HepG2 (cell line): ENCODE results near the gene UBE2I. TPM values are rescaled to one million over a fixed set of nuclear protein-coding genes. Genes with fewer than 3 reads are reported as not detected.

ENCODE experiments used
- ATAC-seq: fragments of 200-7000 bp; cut with Tn5 transposase; 3 replicates; pipeline ENCODE4 v1.9.1; 2020; ENCODE audit warnings: mild to moderate bottlenecking, moderate library complexity
- BruUV-seq: library from RNA; stranded (reverse); fragments of 400-500 nt; replicated peaks from 2 replicates; lab custom pipeline; 2021; lab: Mats Ljungman, UMichigan
- CTCF ChIA-PET: fragments of 300-600 bp; formaldehyde crosslinking; extraction: SDS; loops from one replicate; lab custom pipeline; 2021; ENCODE audit warnings: low total read pairs, inconsistent platforms, low intra/inter-chr PET ratio; lab: Yijun Ruan, JAX
- POLR2A ChIA-PET: fragments of 350-600 bp; sonication (Branson Sonifier 250); formaldehyde crosslinking; loops from one replicate; lab custom pipeline; 2020; ENCODE audit warnings: antibody characterized with exemption, inconsistent platforms; lab: Yijun Ruan, JAX
- DNase-seq: peaks from one replicate; pipeline ENCODE4 v3.0.0-alpha.2; 2015; ENCODE audit warnings: low spot score
- FAIRE-seq: peaks from 3 replicates; lab custom pipeline; 2011; peaks lifted over from hg19 to GRCh38; lab: Jason Lieb, UNC
- H2AFZ ChIP-seq: one replicate; pipeline ENCODE4 v1.6.1; 2011; ENCODE audit warnings: low read length, inconsistent platforms
- H3K27ac ChIP-seq: fragments of 300-600 bp; 3 replicates; pipeline ENCODE4 v1.8.0; 2011; ENCODE audit warnings: mixed run types, mild to moderate bottlenecking, mixed read lengths, low read length, inconsistent platforms; ENCODE audit not compliant: insufficient read depth; ENCODE audit errors: extremely low read length
- H3K27me3 ChIP-seq, 2 experiments: fragments of 200-600 bp in 1 of 2; 2 replicates in 1 of 2; 3 replicates in 1 of 2; pipeline versions ENCODE4 v1.6.0 to v1.8.0; 2011; ENCODE audit warnings: low read length in 2 of 2, mild to moderate bottlenecking in 2 of 2, moderate library complexity in 2 of 2, inconsistent platforms in 1 of 2; ENCODE audit not compliant: insufficient read depth in 2 of 2, control insufficient read depth in 1 of 2
- H3K36me3 ChIP-seq, 2 experiments: fragments of 200-600 bp in 1 of 2; replicated peaks in 1 of 2; 2 replicates in 1 of 2; 3 replicates in 1 of 2; pipeline versions ENCODE4 v1.5.1 to v1.8.0; 2011; ENCODE audit warnings: low read length in 2 of 2, inconsistent platforms in 1 of 2; ENCODE audit not compliant: insufficient read depth in 2 of 2, control insufficient read depth in 1 of 2
- H3K4me1 ChIP-seq: 2 replicates; pipeline ENCODE4 v1.5.1; 2012; ENCODE audit warnings: low read length, inconsistent platforms; ENCODE audit not compliant: insufficient read depth
- H3K4me2 ChIP-seq: 2 replicates; pipeline ENCODE4 v1.6.0; 2011; ENCODE audit warnings: low read depth, low read length, inconsistent platforms
- H3K4me3 ChIP-seq, 3 experiments: fragments of 200-600 bp in 1 of 3; sonication (generic), shearing (Covaris generic) in 1 of 3; replicated peaks in 1 of 3; 2 replicates each; pipeline ENCODE4 v1.5.1; 2011 to 2016; ENCODE audit warnings: low read length in 3 of 3, inconsistent platforms in 2 of 3, low read depth in 2 of 3, mild to moderate bottlenecking in 2 of 3, control low read depth in 1 of 3, mixed read lengths in 1 of 3; ENCODE audit not compliant: insufficient read depth in 1 of 3
- H3K79me2 ChIP-seq: one replicate; pipeline ENCODE4 v1.6.1; 2011; ENCODE audit warnings: low read length, inconsistent platforms; ENCODE audit not compliant: insufficient read depth
- H3K9ac ChIP-seq: 2 replicates; pipeline ENCODE4 v1.6.0; 2011; ENCODE audit warnings: mild to moderate bottlenecking, low read depth, low read length, inconsistent platforms; ENCODE audit not compliant: insufficient read depth
- H3K9me3 ChIP-seq: 2 replicates; pipeline ENCODE4 v1.5.1; 2012; ENCODE audit warnings: mild to moderate bottlenecking, low read length
- H4K20me1 ChIP-seq: 2 replicates; pipeline ENCODE4 v1.6.0; 2011; ENCODE audit warnings: inconsistent platforms, mild to moderate bottlenecking, low read length, moderate library complexity; ENCODE audit not compliant: insufficient read depth
- ATAD3A ChIP-seq: sonication (generic); formaldehyde crosslinking; IDR thresholded peaks from 2 replicates; pipeline ENCODE4 v1.4.0; 2020; ENCODE audit warnings: missing genetic modification reagents
- EEA1 ChIP-seq: sonication (generic); formaldehyde crosslinking; IDR thresholded peaks from 2 replicates; pipeline ENCODE4 v1.5.1; 2020; ENCODE audit warnings: mild to moderate bottlenecking, missing genetic modification reagents, borderline replicate concordance
- MED1 ChIP-seq: sonication (generic); formaldehyde crosslinking; IDR thresholded peaks from 2 replicates; pipeline ENCODE4 v1.4.0; 2020; ENCODE audit warnings: missing genetic modification reagents
- MTERF4 ChIP-seq: sonication (generic); formaldehyde crosslinking; IDR thresholded peaks from 2 replicates; pipeline ENCODE4 v1.8.0; 2023; ENCODE audit warnings: mild to moderate bottlenecking, missing genetic modification reagents
- MXI1 ChIP-seq: IDR thresholded peaks from 3 replicates; pipeline ENCODE4 v1.6.1; 2012; ENCODE audit warnings: low read depth, low read length, inconsistent platforms, borderline replicate concordance
- NFATC3 ChIP-seq: sonication (generic); formaldehyde crosslinking; IDR thresholded peaks from 2 replicates; pipeline ENCODE4 v1.5.1; 2020; ENCODE audit warnings: mild to moderate bottlenecking, missing genetic modification reagents
- PHF8 ChIP-seq: sonication (generic); formaldehyde crosslinking; IDR thresholded peaks from 2 replicates; pipeline ENCODE4 v1.5.0; 2020; ENCODE audit warnings: missing genetic modification reagents
- RAD21 ChIP-seq: fragments of 450-650 bp; formaldehyde crosslinking; IDR thresholded peaks from 2 replicates; pipeline ENCODE4 v1.5.0; 2020; ENCODE audit warnings: mild to moderate bottlenecking
- TBP ChIP-seq: sonication (generic); formaldehyde crosslinking; IDR thresholded peaks from 2 replicates; pipeline ENCODE4 v1.5.0; 2020; ENCODE audit warnings: missing genetic modification reagents
- ZNF124 ChIP-seq: sonication (generic); formaldehyde crosslinking; IDR thresholded peaks from 2 replicates; pipeline ENCODE4 v1.4.0; 2020; ENCODE audit warnings: missing genetic modification reagents
- ZNF180 ChIP-seq: sonication (generic); formaldehyde crosslinking; IDR thresholded peaks from 2 replicates; pipeline ENCODE4 v1.4.0; 2020; ENCODE audit warnings: low read depth, missing genetic modification reagents, borderline replicate concordance
- ZNF276 ChIP-seq: sonication (generic); formaldehyde crosslinking; IDR thresholded peaks from 2 replicates; pipeline ENCODE4 v1.4.0; 2020; ENCODE audit warnings: mild to moderate bottlenecking, low read depth, missing genetic modification reagents
- ZNF337 ChIP-seq: sonication (generic); formaldehyde crosslinking; IDR thresholded peaks from 2 replicates; pipeline ENCODE4 v1.5.1; 2020; ENCODE audit warnings: missing genetic modification reagents, low read depth, mild to moderate bottlenecking, borderline replicate concordance
- ZNF382 ChIP-seq: sonication (generic); formaldehyde crosslinking; IDR thresholded peaks from 2 replicates; pipeline ENCODE4 v1.5.0; 2020; ENCODE audit warnings: missing genetic modification reagents, mild to moderate bottlenecking, borderline replicate concordance
- ZNF546 ChIP-seq: sonication (generic); formaldehyde crosslinking; conservative IDR thresholded peaks from 2 replicates; pipeline ENCODE4 v1.8.1; 2023; ENCODE audit warnings: mild to moderate bottlenecking, missing genetic modification reagents
- ZNF589 ChIP-seq: sonication (generic); formaldehyde crosslinking; conservative IDR thresholded peaks from 2 replicates; pipeline ENCODE4 v1.8.0; 2022; ENCODE audit warnings: mild to moderate bottlenecking, moderate library complexity, missing genetic modification reagents
- ZNF720 ChIP-seq: sonication (generic); formaldehyde crosslinking; IDR thresholded peaks from 2 replicates; pipeline ENCODE4 v1.4.0; 2020; ENCODE audit warnings: missing genetic modification reagents
- WGBS: methylation state at CpG from one replicate; pipeline ENCODE4 v1.1.6; 2017; ENCODE audit warnings: low lambda C conversion rate; 5-methylcytosine and 5-hydroxymethylcytosine counted together
- in situ Hi-C: cut with HindIII; loops from 2 replicates; pipeline ENCODE4 v1.10.0; 2017; ENCODE audit warnings: low pct_unique_long_range_greater_than_20kb; ENCODE audit not compliant: extremely low pct_ligation_motif_present
- intact Hi-C: fragments of 100-400 bp; cut with micrococcal nuclease; formaldehyde crosslinking; loops from one replicate; pipeline ENCODE4 v1.10.0; 2022; ENCODE audit not compliant: unreplicated experiment
- polyA plus RNA-seq, 8 experiments: library from polyadenylated mRNA; depleted of rRNA in 3 of 8; stranded (reverse) in 7 of 8; unstranded in 1 of 8; fragments of >200 nt; fragmentation: Illumina TruSeq in 4 of 8; extraction: Trizol in 4 of 8; gene quantifications; 2 replicates each; pipeline versions ENCODE4 v1.2.1 to v1.2.3, GENCODE V29; 2011 to 2016; ENCODE audit warnings: low read depth in 4 of 8, missing spikeins in 1 of 8, mixed read lengths in 1 of 8; ENCODE audit not compliant: insufficient read depth in 1 of 8
- total RNA-seq, 5 experiments: library from RNA; depleted of rRNA; stranded (reverse); fragments of >200 nt; fragmentation: Illumina TruSeq; extraction: Trizol; gene quantifications; 2 replicates each; pipeline ENCODE4 v1.2.3, GENCODE V29; 2016; ENCODE audit warnings: low read depth in 1 of 5
- TF ChIP-seq, protein P1 (sequence below): sonication (generic); formaldehyde crosslinking; conservative IDR thresholded peaks from 2 replicates; pipeline ENCODE4 v1.4.0; 2020; ENCODE audit warnings: missing genetic modification reagents

The UBE2I gene
- total and polyA plus RNA-seq, 2 of the 13 experiments (the other 11 are each of a cell fraction or from before 2014, with no cell fraction given): 75.8 to 98.9 TPM

DNA sequence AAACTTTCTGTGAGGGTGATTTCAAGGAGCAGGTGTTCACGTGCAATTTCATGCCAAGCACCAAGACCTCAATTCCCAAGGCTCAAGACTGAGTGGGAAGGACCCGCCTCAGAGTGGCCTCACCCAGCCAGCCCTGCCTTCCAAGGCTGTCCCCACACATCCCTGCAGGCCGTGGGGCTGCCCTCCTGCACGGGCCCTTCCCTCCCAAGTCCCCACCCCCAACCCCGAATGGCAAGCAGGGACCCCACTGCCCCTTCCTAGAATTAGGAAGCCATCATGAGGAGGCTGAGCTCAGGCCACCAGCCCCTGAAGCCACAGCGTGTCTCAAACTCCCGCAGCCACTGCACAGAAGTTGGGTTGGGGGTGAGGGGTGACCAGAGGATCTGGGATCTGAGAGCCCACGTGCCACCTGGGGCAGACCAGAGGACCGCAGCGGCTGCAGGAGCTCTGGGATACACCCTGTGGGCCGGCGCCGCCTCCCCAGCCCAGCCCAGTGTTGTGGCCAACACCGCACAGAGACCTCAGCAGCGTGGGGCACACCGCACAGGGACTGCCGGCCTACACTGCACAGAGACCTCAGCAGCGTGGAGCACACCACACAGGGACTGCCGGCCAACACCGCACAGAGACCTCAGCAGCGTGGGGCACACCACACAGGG lies 63.0 kb downstream of the UBE2I start:
- Histone ChIP-seq H3K79me2 (peaks cover 2% of the 10 kb centered on the region), H3K4me2 (no peak overlapping the region), H4K20me1 (0 out of 2 replicates have a peak, but pooled peaks cover 2% of the 10 kb centered on the region), H3K4me3 (no peak overlapping the region), H3K9ac (no peak overlapping the region), H3K9me3 (no peaks in the 10 kb centered on the region), H3K36me3 (peaks cover 9 to 13% of the 10 kb centered on the region in 2 experiments; a peak in 4 of 5 replicates), H2AFZ (no peak overlapping the region), H3K4me1 (peaks cover 6% of the 10 kb centered on the region)
- intact Hi-C loops: no loop called here
- FAIRE-seq (no peak), ATAC-seq (no peak), DNase-seq (no peak)
- 98% methylated on average over 13 of the region's 21 CpGs for WGBS
- in situ Hi-C loops: no loop called here
- BruUV-seq: no TSS peak
- ChIA-PET POLR2A (no interaction called here), CTCF (no interaction called here)
- TF ChIP-seq ATAD3A (CRISPR knock-in tag): no peak
- no peak for TF ChIP-seq EEA1 (CRISPR knock-in tag)
- TF ChIP-seq, protein P1, sequence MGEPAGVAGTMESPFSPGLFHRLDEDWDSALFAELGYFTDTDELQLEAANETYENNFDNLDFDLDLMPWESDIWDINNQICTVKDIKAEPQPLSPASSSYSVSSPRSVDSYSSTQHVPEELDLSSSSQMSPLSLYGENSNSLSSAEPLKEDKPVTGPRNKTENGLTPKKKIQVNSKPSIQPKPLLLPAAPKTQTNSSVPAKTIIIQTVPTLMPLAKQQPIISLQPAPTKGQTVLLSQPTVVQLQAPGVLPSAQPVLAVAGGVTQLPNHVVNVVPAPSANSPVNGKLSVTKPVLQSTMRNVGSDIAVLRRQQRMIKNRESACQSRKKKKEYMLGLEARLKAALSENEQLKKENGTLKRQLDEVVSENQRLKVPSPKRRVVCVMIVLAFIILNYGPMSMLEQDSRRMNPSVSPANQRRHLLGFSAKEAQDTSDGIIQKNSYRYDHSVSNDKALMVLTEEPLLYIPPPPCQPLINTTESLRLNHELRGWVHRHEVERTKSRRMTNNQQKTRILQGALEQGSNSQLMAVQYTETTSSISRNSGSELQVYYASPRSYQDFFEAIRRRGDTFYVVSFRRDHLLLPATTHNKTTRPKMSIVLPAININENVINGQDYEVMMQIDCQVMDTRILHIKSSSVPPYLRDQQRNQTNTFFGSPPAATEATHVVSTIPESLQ (CRISPR knock-in tag): no peak
- no peak for TF ChIP-seq ZNF337
- no peak for TF ChIP-seq MTERF4 (CRISPR knock-in tag)
- no peak for TF ChIP-seq TBP
- no peak for TF ChIP-seq ZNF589
- no peak for TF ChIP-seq MED1 (CRISPR knock-in tag)
- no peak for TF ChIP-seq ZNF382 (CRISPR knock-in tag)
- no peak for TF ChIP-seq ZNF124 (CRISPR knock-in tag)
- no peak for TF ChIP-seq NFATC3
- TF ChIP-seq ZNF180 (CRISPR knock-in tag): no peak
- no peak for TF ChIP-seq ZNF546 (CRISPR knock-in tag)
- no peak for TF ChIP-seq RAD21 (CRISPR knock-in tag)
- no peak for TF ChIP-seq MXI1
- no peak for TF ChIP-seq ZNF276
- no peak for TF ChIP-seq ZNF720 (CRISPR knock-in tag)
- no peak for TF ChIP-seq PHF8 (CRISPR knock-in tag)
- TF ChIP-seq, all 625 proteins: peak for 0
- no peaks in the 10 kb centered on the region for H3K27me3 ChIP-seq
- no peak overlapping the region for H3K27ac ChIP-seq
